Epithelial cell of proximal tubule (primary cell): Measurements from ENCODE around the gene MSI1. TPM values are rescaled to one million over a fixed set of nuclear protein-coding genes. Genes with fewer than 3 reads are reported as not detected.

Source experiments
- DNase-seq: peaks from one replicate; pipeline ENCODE4 v3.0.0-alpha.2; 2011; ENCODE audit warnings: low read depth
- H3K4me3 ChIP-seq: 2 replicates; pipeline ENCODE4 v1.5.1; 2011; ENCODE audit warnings: low read depth, mild to moderate bottlenecking, low read length
- total RNA-seq: library from RNA; depleted of rRNA; stranded (reverse); fragments of >200 nt; gene quantifications from 2 replicates; pipeline ENCODE4 v1.2.3, GENCODE V29; 2015
- TF ChIP-seq, protein P1 (sequence below): conservative IDR thresholded peaks from 2 replicates; pipeline ENCODE4 v1.5.1; 2012; ENCODE audit warnings: low read depth, mild to moderate bottlenecking, low read length

Gene MSI1
- total RNA-seq, result 5.4 and 25.8 TPM in 2 replicates

DNA sequence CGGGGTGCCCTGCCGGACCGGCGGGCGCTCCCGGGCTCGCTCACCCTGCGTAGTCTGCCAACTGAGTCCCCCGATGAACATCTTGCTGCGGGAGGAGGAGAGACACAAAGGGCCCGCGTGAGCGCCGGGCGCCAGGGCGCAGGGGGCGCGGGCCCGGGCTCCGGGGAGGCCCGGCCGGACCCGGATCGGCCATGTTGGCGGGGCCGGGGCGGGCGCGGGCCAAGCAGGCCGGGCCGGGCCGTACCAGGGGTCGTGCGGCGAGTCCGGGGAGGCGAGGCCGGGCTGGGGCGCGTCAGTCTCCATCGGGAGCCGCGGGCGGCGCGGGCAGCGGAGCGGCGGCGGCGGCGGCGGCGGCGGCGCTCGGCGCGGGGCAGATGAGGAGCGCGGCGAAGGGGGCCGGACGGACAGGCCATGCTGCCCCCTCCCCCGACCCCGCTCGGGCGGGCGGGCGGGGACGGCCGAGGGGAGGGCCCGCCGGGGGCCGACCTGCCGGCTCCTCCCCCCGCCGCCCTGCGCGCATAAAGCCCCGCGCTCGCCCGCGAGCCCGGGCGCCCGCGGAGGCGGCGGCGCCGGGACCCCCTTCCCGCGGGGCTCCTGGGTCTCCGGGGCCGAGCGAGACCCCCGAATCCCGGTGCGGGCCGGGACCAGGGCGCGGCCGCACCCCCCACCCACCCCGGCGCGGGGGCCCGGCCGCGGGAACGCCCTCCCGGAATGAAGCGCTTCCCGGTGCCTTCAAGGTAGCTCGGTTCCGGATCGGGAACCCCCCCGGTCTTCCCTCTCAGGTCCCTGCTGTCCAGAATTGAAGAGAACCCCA lies at the start of gene MSI1:
MSI1 (minus strand) TSS at position 376 of the 814 bp plus-strand sequence; CDS start at position 303, 73 bp downstream.
- no peak within 1 kb of the TSS for H3K4me3 ChIP-seq
- DNase-seq, result no peak

DNA sequence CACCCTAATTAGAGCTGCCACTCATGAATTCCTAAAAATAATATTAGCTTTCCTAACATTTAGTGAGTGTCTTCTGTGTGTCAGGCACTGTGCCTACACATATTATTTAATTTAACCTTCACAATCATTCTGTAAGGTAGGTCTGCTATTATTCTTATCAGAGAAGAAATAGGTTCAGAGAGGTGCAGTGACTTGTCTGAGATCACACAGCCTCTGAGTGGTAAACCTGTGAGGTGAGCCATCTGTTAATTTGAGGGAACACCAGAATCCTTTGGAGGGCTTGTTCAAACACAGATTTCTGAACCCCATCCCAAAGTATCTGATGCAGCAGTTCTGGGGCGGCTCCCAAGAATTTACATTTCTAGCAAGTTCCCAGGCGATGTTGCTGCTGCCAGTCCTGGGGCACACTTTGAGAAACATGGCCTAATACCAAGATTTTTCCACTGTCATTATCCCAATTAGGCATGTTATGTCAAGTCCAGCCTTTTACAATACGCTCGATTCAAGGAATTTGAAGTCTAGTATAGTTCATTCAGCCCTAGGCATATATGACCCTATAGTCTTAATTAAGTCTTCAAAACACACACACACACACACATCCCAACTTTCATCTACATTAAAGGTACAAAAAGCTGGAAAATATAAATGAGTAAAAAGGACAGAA lies 49.1 kb upstream of the MSI1 start:
- TF ChIP-seq, protein P1, sequence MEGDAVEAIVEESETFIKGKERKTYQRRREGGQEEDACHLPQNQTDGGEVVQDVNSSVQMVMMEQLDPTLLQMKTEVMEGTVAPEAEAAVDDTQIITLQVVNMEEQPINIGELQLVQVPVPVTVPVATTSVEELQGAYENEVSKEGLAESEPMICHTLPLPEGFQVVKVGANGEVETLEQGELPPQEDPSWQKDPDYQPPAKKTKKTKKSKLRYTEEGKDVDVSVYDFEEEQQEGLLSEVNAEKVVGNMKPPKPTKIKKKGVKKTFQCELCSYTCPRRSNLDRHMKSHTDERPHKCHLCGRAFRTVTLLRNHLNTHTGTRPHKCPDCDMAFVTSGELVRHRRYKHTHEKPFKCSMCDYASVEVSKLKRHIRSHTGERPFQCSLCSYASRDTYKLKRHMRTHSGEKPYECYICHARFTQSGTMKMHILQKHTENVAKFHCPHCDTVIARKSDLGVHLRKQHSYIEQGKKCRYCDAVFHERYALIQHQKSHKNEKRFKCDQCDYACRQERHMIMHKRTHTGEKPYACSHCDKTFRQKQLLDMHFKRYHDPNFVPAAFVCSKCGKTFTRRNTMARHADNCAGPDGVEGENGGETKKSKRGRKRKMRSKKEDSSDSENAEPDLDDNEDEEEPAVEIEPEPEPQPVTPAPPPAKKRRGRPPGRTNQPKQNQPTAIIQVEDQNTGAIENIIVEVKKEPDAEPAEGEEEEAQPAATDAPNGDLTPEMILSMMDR, result no peak
- H3K4me3 ChIP-seq, result no peak overlapping the region
- DNase-seq, result no peak

More for the DNA sequence above, at the start of gene MSI1:
- TF ChIP-seq, protein P1, result no peak

DNA sequence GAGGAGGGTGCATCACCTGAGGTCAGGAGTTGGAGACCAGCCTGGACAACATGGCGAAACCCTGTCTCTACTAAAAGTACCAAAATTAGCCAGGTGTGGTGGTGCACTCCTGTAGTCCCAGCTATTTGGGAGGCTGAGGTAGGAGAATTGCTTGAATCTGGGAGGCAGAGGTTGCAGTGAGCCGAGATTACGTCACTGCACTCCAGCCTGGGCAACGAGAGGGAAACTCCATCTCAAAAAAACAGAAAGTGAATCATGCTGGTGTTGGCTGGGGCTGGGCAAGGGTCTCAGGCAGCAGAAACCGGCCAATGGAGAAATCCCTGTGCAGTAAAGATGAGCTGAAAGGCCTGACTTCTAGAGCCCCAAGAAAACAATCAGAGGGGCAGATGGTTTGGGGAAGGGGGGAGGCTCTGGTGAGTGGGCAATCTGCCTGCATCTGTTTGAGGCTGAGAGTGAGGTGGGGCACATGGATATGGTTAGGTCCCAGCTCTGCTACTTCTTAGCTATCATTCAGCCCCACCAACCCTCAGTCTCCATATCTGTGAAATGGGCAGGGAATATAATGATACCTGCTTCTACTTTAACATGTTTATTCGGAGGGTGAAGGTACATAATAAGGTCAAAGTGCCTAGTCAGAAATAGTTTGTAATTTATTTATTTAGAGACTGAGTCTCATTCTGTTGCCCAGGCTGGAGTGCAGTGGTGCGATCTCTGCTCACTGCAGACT lies 47.7 kb upstream of the MSI1 start:
- TF ChIP-seq, protein P1, result no peak
- no peak for DNase-seq
- no peak overlapping the region for H3K4me3 ChIP-seq

DNA sequence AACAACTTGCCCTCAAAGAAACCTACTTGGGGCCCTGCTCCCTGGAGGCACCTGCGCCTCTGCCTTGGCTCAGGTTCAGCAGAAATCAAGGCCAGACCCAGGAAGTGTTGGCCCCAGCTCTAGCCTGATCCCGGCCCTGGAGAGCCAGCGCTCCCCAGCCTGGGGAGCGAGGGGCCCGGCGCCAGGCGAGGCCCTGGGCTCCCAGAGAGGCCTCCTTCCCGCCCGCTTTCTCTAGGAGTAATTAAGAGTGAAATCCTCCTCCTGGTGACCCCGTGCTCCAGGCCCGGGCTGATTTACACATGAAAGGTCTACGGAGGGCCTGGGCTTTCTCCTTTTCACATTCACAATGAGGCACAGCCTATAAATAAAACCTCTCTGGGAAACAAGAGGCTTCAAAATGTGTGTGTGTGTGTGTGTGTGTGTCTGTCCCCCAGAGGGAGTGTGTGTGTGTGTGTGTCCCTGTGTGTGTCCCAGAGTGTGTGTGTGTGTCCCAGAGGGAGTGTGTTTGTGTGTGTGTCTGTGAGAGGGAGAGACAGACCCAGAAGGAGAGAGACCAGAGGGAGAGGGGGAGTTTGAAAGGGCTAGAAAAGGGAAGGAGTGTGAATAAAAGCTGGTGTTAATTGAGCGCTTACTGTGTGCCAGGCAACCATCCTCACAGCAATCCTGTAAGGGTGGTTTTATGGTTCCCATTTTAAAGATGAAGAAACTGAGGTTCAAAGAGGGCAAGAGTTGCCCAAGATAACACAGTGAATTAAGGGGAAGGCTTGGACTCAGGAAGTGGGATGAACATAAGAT lies 45.1 kb upstream of the MSI1 start:
- no peak for DNase-seq
- TF ChIP-seq, protein P1, result no peak
- no peak overlapping the region for H3K4me3 ChIP-seq

DNA sequence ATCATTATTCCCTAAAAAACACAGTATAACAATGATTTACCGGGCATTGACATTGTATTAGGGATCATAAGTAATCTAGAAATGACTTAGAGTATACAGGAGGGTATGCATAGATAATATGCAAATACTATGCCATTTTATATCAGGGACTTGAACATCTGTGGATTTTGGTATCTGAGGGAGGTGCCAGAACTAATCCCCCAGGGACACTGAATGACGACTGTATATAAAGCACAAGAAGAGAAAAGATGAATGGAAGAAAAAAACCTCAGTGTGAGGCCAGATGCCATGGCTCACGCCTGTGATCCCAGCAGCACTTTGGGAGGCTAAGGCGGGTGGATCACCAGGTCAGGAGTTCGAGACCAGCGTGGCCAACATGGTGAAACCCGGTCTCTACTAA lies 43.5 kb upstream of the MSI1 start:
- no peak overlapping the region for H3K4me3 ChIP-seq
- TF ChIP-seq, protein P1, result no peak
- no peak for DNase-seq

DNA sequence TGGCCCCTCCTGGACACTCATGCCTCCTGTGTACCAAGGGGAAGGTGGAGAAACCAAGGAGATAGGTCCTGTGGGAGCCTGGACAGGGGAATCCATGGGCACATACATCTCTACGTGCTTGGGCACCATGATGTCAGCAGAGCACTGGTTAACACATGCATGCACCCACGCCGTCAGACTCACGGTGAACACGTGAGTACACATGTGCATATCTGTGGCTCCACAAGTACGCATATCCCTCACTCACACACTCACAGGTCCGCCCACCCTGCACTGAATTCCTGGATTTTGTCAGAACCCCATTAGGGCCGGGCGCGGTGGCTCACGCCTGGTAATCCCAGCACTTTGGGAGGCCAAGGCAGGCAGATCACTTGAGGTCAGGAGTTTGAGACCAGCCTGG lies 39.8 kb upstream of the MSI1 start:
- TF ChIP-seq, protein P1, result no peak
- no peak for DNase-seq
- H3K4me3 ChIP-seq, result no peak overlapping the region
